ENCODE measurements around the gene KRTAP19-2. TPM values are rescaled to one million over a fixed set of nuclear protein-coding genes. Genes with fewer than 3 reads are reported as not detected.

The KRTAP19-2 gene
- total and polyA plus RNA-seq, 4 donors, result not detected

- TF ChIP-seq ZBTB33 (IDR thresholded peaks at IDR 0.05) (no peak), CTCF (IDR thresholded peaks at IDR 0.05; ENCODE audit: low read depth, low read length, missing input control) (no peak)
Observed at GRCh38 chr21:30447056-30447455, 40.2 kb downstream of the KRTAP19-2 start (continued).

- H3K9me3 ChIP-seq (ENCODE audit: control insufficient read depth in 4 of 4, low read length in 3 of 4), result no peaks in the 10 kb centered on the region
- H3K27me3 ChIP-seq (ENCODE audit: control insufficient read depth in 4 of 4, insufficient read depth in 4 of 4, low read length in 3 of 4), result no peaks in the 10 kb centered on the region
- TF ChIP-seq HNF4G (IDR thresholded peaks at IDR 0.05) (no peak), REST (IDR thresholded peaks at IDR 0.05) (no peak), ZBTB33 (IDR thresholded peaks at IDR 0.05) (no peak), ATF3 (IDR thresholded peaks at IDR 0.05) (no peak), FOXA2 (IDR thresholded peaks at IDR 0.05) (no peak), NR2F2 (IDR thresholded peaks at IDR 0.05) (no peak), YY1 (IDR thresholded peaks at IDR 0.05) (no peak), FOXA1 (IDR thresholded peaks at IDR 0.05) (no peak), EGR1 (IDR thresholded peaks at IDR 0.05; ENCODE audit: low read depth in 2 of 2) (no peak), RXRA (IDR thresholded peaks at IDR 0.05) (no peak), TAF1 (conservative IDR thresholded peaks at IDR 0.05) (no peak)
- DNase-seq (ENCODE audit: low spot score), result no peak
- no peak overlapping the region for H3K4me3 ChIP-seq (ENCODE audit: low read depth in 1 of 3, low read length in 3 of 3)
- H3K36me3 ChIP-seq (ENCODE audit: control insufficient read depth in 4 of 4, insufficient read depth in 3 of 4, low read depth in 1 of 4, low read length in 3 of 4), result no peaks in the 10 kb centered on the region
- H3K27ac ChIP-seq (ENCODE audit: low read depth in 1 of 2, low read length in 2 of 2), result no peak overlapping the region
- no peak overlapping the region for H3K9ac ChIP-seq (ENCODE audit: low read depth in 1 of 2, low read length in 2 of 2)
- WGBS, result 41% methylated on average over 1 of the region's 1 CpG
- no peaks in the 10 kb centered on the region for H3K4me1 ChIP-seq (ENCODE audit: control insufficient read depth in 4 of 4, insufficient read depth in 4 of 4, low read length in 3 of 4)
Observed at GRCh38 chr21:30444204-30444603, 43.0 kb downstream of the KRTAP19-2 start.

All from liver (tissue), 9 donors.